GM12878 (cell line): ENCODE data around the gene FAM228A. TPM values are rescaled to one million over a fixed set of nuclear protein-coding genes. Genes with fewer than 3 reads are reported as not detected.

Experiments used
- ATAC-seq: fragments of 200-7000 bp; cut with Tn5 transposase; 3 replicates; pipeline ENCODE4 v1.9.1; 2020; ENCODE audit warnings: mild to moderate bottlenecking, moderate library complexity
- BruUV-seq: library from RNA; stranded (reverse); fragments of 400-500 nt; replicated peaks from 2 replicates; lab custom pipeline; 2021; lab: Mats Ljungman, UMichigan
- CTCF ChIA-PET: fragments of 300-600 bp; sonication (Branson Sonifier 250); formaldehyde crosslinking; extraction: SDS; loops from one replicate; lab custom pipeline; 2021; ENCODE audit warnings: inconsistent platforms; lab: Yijun Ruan, JAX
- POLR2A ChIA-PET: fragments of 350-600 bp; formaldehyde crosslinking; extraction: SDS; loops from one replicate; lab custom pipeline; 2021; ENCODE audit warnings: inconsistent platforms; lab: Charles Lee
- RAD21 ChIA-PET: fragments of 300-600 bp; sonication (Branson Sonifier 250); formaldehyde crosslinking; loops from one replicate; lab custom pipeline; 2023; ENCODE audit warnings: antibody characterized with exemption; ENCODE audit not compliant: unreplicated experiment; lab: Charles Lee
- SMC1A ChIA-PET: fragments of 300-600 bp; sonication (Branson Sonifier 250); formaldehyde crosslinking; loops from one replicate; lab custom pipeline; 2023; ENCODE audit not compliant: unreplicated experiment, uncharacterized antibody; lab: Charles Lee
- DNase-seq: peaks from one replicate; pipeline ENCODE4 v3.0.0-alpha.2; 2011; ENCODE audit warnings: low read depth, low spot score
- FAIRE-seq: peaks from 3 replicates; lab custom pipeline; 2011; peaks lifted over from hg19 to GRCh38; lab: Jason Lieb, UNC
- H2AFZ ChIP-seq: 2 replicates; pipeline ENCODE4 v1.6.0; 2011; ENCODE audit warnings: low read depth, low read length, control low read depth; ENCODE audit not compliant: control insufficient read depth
- H3K27ac ChIP-seq: 2 replicates; pipeline ENCODE4 v1.5.1; 2011; ENCODE audit warnings: control low read depth; ENCODE audit not compliant: control insufficient read depth, insufficient read depth
- H3K27me3 ChIP-seq, 2 experiments: replicated peaks in 1 of 2; 2 replicates each; pipeline versions ENCODE4 v1.6.0 to v1.6.1; 2011; ENCODE audit warnings: low read length in 1 of 2; ENCODE audit not compliant: control insufficient read depth in 2 of 2, insufficient read depth in 2 of 2
- H3K36me3 ChIP-seq, 2 experiments: 2 replicates each; pipeline ENCODE4 v1.5.1; 2011; ENCODE audit warnings: low read length in 1 of 2; ENCODE audit not compliant: control insufficient read depth in 2 of 2, insufficient read depth in 2 of 2
- H3K4me1 ChIP-seq: 2 replicates; pipeline ENCODE4 v1.6.1; 2011; ENCODE audit warnings: mild to moderate bottlenecking, low read length, moderate library complexity, mixed read lengths; ENCODE audit not compliant: control insufficient read depth, insufficient read depth
- H3K4me2 ChIP-seq: 2 replicates; pipeline ENCODE4 v1.6.0; 2011; ENCODE audit warnings: control low read depth; ENCODE audit not compliant: control insufficient read depth, insufficient read depth
- H3K4me3 ChIP-seq: fragments of 200-600 bp; sonication (generic); 2 replicates; pipeline ENCODE4 v1.5.1; 2016
- H3K79me2 ChIP-seq: 2 replicates; pipeline ENCODE4 v1.6.0; 2011; ENCODE audit warnings: low read length; ENCODE audit not compliant: control insufficient read depth, insufficient read depth
- H3K9ac ChIP-seq: 2 replicates; pipeline ENCODE4 v1.8.0; 2011; ENCODE audit warnings: low read length, control low read depth, mixed read lengths; ENCODE audit not compliant: control insufficient read depth, insufficient read depth
- H3K9me3 ChIP-seq: replicated peaks from 3 replicates; pipeline ENCODE4 v1.5.1; 2011; ENCODE audit warnings: mild to moderate bottlenecking, low read length; ENCODE audit not compliant: control insufficient read depth, insufficient read depth
- H4K20me1 ChIP-seq: 2 replicates; pipeline ENCODE4 v1.6.0; 2011; ENCODE audit not compliant: control insufficient read depth, insufficient read depth
- BHLHE40 ChIP-seq, 2 experiments: fragments of 450-650 bp in 1 of 2; IDR thresholded peaks; 2 replicates each; pipeline ENCODE4 v1.6.1; 2011 to 2017; ENCODE audit warnings: low read depth in 2 of 2, borderline replicate concordance in 1 of 2, improper control_type of control experiment in 1 of 2, low read length in 1 of 2, mild to moderate bottlenecking in 1 of 2
- CBFB ChIP-seq: IDR thresholded peaks from 2 replicates; pipeline ENCODE4 v1.6.1; 2016; ENCODE audit warnings: antibody characterized with exemption, low read depth
- CBX5 ChIP-seq: sonication (generic); IDR thresholded peaks from 2 replicates; pipeline ENCODE4 v1.6.1; 2016; ENCODE audit warnings: low read depth, moderate library complexity, mild to moderate bottlenecking, inconsistent platforms
- CHD1 ChIP-seq: IDR thresholded peaks from 2 replicates; pipeline ENCODE4 v1.6.1; 2012; ENCODE audit warnings: low read depth, low read length, improper control_type of control experiment
- FOXM1 ChIP-seq: IDR thresholded peaks from 2 replicates; pipeline ENCODE4 v1.6.1; 2012; ENCODE audit warnings: low read depth, mild to moderate bottlenecking, inconsistent platforms, low read length, moderate library complexity
- HDAC2 ChIP-seq: fragments of 200-600 bp; sonication (generic); IDR thresholded peaks from 2 replicates; pipeline ENCODE4 v1.6.1; 2017
- IRF3 ChIP-seq: fragments of 450-650 bp; IDR thresholded peaks from 2 replicates; pipeline ENCODE4 v1.6.1; 2014; ENCODE audit warnings: mild to moderate bottlenecking
- JUNB ChIP-seq: IDR thresholded peaks from 2 replicates; pipeline ENCODE4 v1.6.1; 2016; ENCODE audit warnings: antibody characterized with exemption, mild to moderate bottlenecking
- MTA2 ChIP-seq: fragments of 450-650 bp; IDR thresholded peaks from 2 replicates; pipeline ENCODE4 v1.6.1; 2016; ENCODE audit warnings: low read depth, mild to moderate bottlenecking, moderate library complexity
- MTA3 ChIP-seq: IDR thresholded peaks from 2 replicates; pipeline ENCODE4 v1.6.1; 2012; ENCODE audit warnings: low read length, inconsistent platforms, borderline replicate concordance
- NFXL1 ChIP-seq: fragments of 450-650 bp; IDR thresholded peaks from 2 replicates; pipeline ENCODE4 v1.6.1; 2017; ENCODE audit warnings: antibody characterized with exemption, mild to moderate bottlenecking, borderline replicate concordance
- USF1 ChIP-seq: IDR thresholded peaks from 2 replicates; pipeline ENCODE4 v1.6.1; 2011; ENCODE audit warnings: borderline replicate concordance, low read depth, mild to moderate bottlenecking, moderate library complexity, mixed read lengths, low read length; ENCODE audit not compliant: insufficient read depth; ENCODE audit errors: extremely low read length
- WGBS: methylation state at CpG from one replicate; pipeline ENCODE4 v1.1.6; 2016; ENCODE audit warnings: low lambda C conversion rate; ENCODE audit not compliant: insufficient replicate concordance, insufficient coverage; ENCODE audit errors: missing lambda C conversion rate; 5-methylcytosine and 5-hydroxymethylcytosine counted together
- in situ Hi-C: fragments of 300-500 bp; cut with MboI; formaldehyde crosslinking; loops from 9 replicates; pipeline ENCODE4 v1.14.3; 2018; ENCODE audit warnings: mixed read lengths
- intact Hi-C: fragments of 100-400 bp; cut with micrococcal nuclease; formaldehyde crosslinking; loops from one replicate; pipeline ENCODE4 v1.14.2; 2022; ENCODE audit not compliant: unreplicated experiment
- polyA plus RNA-seq, 11 experiments: library from polyadenylated mRNA; depleted of rRNA in 4 of 11; unstranded in 6 of 11; stranded (reverse) in 5 of 11; fragments of >200 nt; fragmentation: Nextera tagmentation in 4 of 11; fragmentation: Illumina TruSeq in 1 of 11; extraction: Ambion mirVana in 4 of 11; extraction: Trizol in 1 of 11; gene quantifications; 1 replicate in 1 of 11; 2 replicates in 10 of 11; pipeline versions ENCODE4 v1.2.1 to v1.2.3, GENCODE V29; 2011 to 2016; ENCODE audit warnings: inconsistent platforms in 2 of 11, missing spikeins in 2 of 11, low read depth in 1 of 11
- total RNA-seq, 4 experiments: library from RNA; depleted of rRNA in 3 of 4; stranded (reverse); fragments of >200 nt in 3 of 4; fragmentation: Illumina TruSeq in 1 of 4; extraction: Trizol in 1 of 4; gene quantifications; 2 replicates each; pipeline versions ENCODE4 v1.2.1 to v1.2.3, GENCODE V29; 2013 to 2021

The FAM228A gene
- total and polyA plus RNA-seq, 10 of the 15 experiments (the other 5 are each of a cell fraction or from before 2014, with no cell fraction given) = 0.06 TPM; not detected in 9

GRCh38 chr2:24206714-24207113 is 31.9 kb downstream of the FAM228A start:
- no peak for TF ChIP-seq FOXM1
- no peak for TF ChIP-seq IRF3
- TF ChIP-seq JUNB = no peak
- no peak for TF ChIP-seq BHLHE40 (IDR thresholded peaks at IDR 0.05; ENCODE audit: borderline replicate concordance in 1 of 2, low read depth in 2 of 2, low read length in 1 of 2)
- TF ChIP-seq CHD1 = no peak
- no peak for TF ChIP-seq MTA2
- TF ChIP-seq NFXL1 = no peak
- no peak for TF ChIP-seq MTA3
- TF ChIP-seq HDAC2 = no peak
- TF ChIP-seq USF1 = no peak
- TF ChIP-seq CBX5 = no peak
- TF ChIP-seq CBFB = no peak
- H3K27me3 ChIP-seq = no peaks in the 10 kb centered on the region
- no peak for FAIRE-seq
- in situ Hi-C loops = no loop called here
- no peak overlapping the region for H2AFZ ChIP-seq
- peaks cover 11 to 29% of the 10 kb centered on the region in 2 experiments for H3K36me3 ChIP-seq
- no peaks in the 10 kb centered on the region for H3K4me1 ChIP-seq
- BruUV-seq = no TSS peak
- SMC1A ChIA-PET = interaction anchor here (0.6 to 1.4 kb wide), 3 partner anchors 22 to 57 kb away, joined by 3 to 4 read pairs (median 3); no protein-coding TSS in a partner anchor
- RAD21 ChIA-PET = no interaction called here
- no peak for DNase-seq
- H3K4me3 ChIP-seq = no peak overlapping the region
- intact Hi-C loops = no loop called here
- no peak for ATAC-seq
- no peak overlapping the region for H3K9ac ChIP-seq
- no peak overlapping the region for H3K27ac ChIP-seq
- H3K4me2 ChIP-seq = no peak overlapping the region
- H3K79me2 ChIP-seq = no peaks in the 10 kb centered on the region
- H3K9me3 ChIP-seq = no peaks in the 10 kb centered on the region
- POLR2A ChIA-PET = no interaction called here
- H4K20me1 ChIP-seq = no peaks in the 10 kb centered on the region
- CTCF ChIA-PET = interaction anchor here (0.6 kb wide), 1 partner anchor 411 kb away, joined by 3 read pairs; no protein-coding TSS in a partner anchor
- WGBS = 87% methylated on average over 8 of the region's 8 CpGs
